NCI-H2196 (cell line): Measurements from ENCODE around the gene MYBPHL.
"Not testable (repeated sequence)": the region's sequence is repeated elsewhere in the genome, so short reads cannot be mapped to it uniquely, and the experiment has no call there.

Experiments
- DNase-seq: peaks from one replicate; lab custom pipeline; 2025; ENCODE audit not compliant: unreplicated experiment; lab: John Stamatoyannopoulos, UW

MYBPHL gene

DNA sequence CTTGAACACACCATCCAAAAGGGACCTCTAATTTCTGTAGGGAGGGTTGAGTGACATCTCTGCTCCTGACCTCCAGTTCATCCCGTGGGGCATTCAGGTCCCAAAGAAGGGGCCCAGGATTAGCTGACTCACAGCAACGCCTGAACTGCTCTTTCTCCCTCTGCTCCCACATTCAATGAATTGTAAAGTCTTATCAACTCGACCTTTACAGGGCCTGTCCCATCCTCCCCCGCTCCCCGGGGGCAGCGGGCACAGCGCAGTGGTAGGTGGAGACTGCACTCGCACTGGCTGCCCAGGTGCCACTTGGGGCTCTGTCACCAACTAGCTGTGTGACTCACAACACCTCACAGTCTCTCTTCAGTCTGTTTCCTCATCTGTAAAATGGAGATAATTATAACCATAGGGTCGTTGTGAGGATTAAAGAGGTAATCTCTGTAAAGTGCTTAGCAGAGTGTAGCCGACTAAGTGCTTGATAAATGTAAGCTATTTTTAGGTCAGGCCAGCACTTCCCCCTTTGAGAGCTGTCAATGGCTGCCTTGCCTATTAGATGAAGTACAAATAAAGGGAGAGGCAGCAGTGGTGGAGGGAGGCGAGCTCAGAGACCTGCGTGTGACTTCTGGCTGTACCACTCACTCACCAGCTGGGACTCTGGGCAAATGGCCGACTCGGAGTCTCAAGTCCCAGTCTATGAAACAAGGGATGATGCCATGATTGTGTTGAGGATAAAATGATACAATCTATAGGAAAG lies 637 bp upstream of the MYBPHL start:
- DNase-seq = no peak

DNA sequence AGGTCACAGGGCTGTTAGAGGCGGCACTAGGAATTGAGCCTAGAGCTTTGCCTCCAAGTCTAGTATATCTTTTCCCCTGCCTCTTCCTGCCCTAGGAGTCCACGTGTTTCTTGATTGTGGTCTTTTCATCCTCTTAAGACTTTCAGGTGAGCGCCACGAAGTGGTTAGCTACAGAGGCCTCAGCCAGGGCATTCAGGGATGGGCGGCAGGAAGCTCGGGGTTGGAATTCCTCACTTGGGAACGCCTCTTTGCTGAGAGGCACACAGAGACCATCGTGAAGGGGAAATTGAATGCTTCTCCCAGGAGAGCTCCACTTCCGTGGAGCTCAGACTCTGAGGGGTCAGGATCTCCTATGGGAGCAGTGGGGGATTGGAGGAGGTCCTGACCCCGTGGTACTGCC lies 820 bp downstream of the MYBPHL start:
- DNase-seq = not testable (repeated sequence)

DNA sequence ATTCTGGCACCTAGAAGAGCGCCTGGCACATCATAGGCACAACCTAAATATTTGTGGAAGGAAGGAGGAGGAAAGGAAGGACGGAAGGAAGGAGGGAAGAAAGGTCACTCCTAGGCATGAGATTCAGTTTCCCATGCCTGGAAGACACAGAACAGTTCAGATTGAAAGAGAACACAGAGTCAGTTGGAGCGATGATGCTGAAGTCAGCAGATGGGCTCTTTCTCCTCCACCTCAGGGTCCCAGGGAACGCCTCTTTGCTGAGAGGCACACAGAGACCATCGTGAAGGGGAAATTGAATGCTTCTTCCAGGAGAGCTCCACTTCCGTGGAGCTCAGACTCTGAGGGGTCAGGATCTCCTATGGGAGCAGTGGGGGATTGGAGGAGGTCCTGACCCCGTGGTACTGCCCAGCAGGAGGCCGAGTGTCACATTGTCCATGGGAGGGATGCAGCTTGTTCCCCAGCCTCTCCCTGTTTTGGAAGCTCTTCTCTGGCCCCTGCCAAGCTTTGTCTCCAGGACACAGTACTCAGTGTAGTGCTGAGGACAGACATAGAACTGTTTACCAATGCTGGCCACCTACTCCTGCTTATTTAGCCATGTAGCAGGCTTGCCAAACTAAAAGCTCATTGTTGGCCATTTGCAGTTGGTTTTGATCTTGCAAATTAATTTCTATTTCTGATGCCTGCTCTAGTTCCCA lies 2.4 kb downstream of the MYBPHL start:
- DNase-seq = no peak

DNA sequence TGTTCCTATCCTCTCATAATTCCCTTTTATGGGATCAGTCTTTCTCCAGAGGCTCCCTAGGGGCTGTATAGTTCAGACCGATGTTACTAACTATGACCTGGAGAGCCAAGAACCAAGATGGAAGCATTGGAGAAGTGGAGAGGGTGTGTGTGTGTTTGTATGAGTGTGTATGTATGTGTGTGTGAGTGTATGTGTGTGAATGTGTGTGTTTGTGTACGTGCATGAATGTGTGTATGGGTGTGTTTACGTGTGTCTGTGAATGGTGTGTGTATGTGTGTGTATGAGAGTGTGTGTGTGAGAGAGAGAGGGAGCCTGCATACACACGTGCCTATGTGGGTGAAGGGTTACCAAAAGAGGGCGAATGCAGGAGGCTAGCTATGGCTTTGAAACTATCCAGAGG lies 4.9 kb downstream of the MYBPHL start:
- DNase-seq = no peak

DNA sequence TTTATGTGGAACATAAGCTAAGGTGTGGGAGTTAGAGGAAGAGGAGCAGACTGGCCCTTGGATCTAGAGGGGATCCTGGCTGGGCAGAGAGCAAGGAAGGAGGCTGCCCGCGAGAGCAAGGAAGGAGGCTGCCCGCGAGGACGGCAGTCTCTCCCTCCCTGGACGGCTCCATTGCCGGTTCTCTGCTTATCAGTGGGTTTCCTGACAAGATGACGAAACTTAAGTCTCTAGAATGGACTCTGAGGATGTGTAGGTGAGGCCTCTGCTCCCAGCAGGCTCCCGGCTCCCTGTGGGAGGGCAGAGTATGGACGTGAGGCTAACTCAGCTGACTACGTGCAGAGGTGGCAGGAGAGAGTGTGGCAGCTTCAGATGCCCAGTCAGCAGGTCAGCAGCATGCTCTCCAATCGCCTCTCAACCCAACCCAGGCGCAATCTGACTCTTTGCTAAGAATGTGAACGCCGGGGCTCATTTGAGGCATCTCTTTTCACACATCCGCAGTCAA lies 6.1 kb downstream of the MYBPHL start:
- DNase-seq = no peak

DNA sequence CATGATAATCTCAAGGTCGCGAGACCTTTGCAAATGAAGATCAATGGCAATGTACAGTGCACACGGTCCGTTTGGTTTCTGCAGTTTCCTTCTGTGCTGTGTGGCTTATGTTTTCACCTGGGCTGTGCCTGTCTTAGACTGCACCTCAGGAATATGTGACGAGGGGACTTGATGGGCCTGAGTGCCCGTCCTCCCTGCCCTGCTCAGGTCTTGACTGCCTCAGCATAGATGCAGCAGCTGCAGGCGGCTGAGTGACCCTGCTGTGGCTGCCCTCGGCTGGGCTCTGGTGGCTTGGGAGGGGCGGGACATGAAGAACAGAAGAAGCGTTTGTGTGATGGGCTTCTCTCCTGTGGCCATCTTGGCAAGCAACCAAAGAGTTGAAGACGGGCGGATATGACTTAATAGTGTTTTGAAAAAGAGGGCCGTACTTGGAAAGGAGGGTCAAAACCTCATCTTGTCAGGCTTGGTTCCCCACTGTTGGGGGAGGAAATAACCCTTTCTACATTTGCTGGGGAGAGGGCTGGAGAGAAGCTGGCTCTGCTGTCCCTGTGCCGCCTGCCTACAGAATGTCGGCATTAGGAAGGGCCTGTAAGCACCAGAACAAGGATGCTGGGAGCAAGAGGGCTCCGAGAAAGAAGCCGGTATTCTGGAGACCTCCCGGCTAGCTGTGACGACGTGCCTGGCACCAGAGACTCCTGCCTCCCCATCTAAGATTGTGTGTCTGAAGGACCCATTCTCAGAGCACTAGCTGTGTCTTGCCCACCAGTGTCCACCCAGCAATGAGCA lies 7.1 kb downstream of the MYBPHL start:
- no peak for DNase-seq

DNA sequence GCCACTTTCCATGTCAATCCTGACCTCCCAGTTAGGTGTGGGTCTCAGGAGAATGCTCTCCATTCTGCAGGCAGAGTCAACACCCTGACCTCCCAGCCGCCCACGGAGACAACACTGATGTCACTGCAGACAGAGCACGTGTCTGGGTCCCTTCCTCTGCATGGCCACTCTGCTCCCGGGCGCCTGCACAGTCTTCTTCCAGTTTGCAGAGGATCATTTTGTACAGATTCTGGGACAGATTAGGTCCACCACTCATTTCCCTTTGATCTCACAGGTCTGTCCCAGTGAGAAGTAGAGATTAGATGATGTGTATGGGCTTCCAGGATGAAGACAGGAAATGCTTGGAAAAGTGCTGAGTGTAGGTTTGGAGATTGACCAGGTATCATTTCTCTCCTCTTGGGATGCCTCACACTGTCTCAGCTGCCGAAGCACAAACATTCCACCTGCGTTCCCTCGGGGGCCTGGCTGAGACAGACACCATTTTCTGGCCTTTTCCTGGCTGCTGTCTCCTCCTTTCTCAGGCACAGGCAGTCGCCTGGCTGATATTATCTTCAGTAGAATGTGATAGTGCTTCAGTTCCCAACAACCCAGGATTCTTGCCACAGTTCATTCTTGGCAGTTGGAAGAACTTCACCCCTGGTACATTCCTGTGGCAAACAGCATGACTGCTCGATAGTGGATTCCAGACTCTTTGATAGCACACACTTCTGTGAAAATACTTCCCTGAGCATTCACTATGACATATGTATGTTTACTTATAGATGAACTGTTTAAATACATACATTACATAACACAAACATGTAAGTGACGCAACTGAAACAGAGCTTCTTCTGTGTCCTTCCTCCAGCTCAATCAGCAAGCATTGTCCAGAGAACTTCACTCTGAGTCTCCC lies 7.9 kb downstream of the MYBPHL start:
- no peak for DNase-seq

DNA sequence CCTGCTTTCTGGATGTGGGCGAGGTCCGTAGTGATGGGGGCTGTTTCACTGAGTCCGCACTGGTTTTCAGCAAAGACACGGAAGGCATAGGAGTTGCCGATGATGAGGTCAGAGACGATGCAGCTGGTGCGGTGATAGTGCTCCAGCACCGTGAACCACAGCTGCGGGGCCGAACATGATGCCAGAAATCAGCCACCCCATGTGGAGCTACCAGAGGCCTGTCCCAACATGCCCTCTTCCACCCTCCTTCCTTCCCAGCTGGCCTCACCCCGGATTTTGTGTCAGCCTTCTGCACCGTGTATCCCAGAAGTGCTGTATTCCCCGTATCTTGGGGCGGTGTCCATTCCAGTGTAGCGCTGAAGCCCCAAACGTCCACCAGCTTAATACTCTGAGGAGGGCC lies 10.0 kb downstream of the MYBPHL start:
- no peak for DNase-seq

DNA sequence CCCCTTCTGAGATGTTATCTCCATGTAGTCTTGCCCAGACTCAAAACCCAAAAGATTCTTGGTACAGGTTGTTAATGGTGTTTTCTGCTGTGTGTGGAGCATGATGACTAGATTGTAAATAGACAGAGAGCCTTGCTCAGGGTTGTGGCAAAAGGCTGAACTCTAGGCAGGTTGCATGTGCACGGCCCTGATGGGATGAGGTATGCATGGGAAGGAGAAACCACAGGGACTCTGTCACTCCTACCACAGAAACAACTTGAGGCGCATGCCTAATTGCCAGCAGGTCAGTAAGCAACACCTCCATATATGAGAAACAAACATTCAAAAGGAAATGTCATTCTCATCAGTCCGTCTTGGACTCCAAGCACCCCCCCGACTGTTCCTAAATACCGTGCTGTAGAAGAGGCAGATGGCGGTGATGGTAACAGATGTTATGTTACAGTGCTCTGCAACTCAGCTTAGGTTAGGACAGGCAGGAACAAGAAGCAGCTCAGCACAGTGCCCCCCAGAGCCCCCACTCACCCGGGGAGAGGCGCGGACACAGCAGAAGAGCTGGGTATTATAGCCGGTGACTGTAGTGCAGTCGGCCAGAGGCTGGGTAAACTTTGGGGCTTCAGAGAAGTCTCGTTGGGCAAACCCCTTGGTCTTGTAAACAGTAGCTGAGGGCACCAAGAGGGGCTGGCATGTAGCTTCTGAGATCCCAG lies 10.9 kb downstream of the MYBPHL start:
- no peak for DNase-seq

DNA sequence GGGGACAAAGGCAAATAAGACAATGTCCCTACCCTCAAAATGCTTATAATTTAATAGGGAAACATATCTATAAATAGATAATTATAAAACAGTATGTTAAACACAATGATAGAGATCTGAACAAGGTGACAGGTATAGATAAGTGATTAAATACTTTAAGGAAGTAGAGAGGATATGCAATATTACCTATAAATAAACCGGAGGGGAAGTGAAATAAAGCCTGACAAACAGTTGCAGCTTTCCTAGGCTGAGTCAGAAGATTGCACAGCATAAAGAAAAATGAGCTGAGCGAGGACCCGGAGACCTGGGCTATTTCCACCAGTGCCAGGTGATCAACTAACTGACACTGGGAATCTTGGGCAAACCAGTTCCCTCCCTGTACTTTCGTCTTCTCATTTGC lies 12.3 kb downstream of the MYBPHL start:
- no peak for DNase-seq

DNA sequence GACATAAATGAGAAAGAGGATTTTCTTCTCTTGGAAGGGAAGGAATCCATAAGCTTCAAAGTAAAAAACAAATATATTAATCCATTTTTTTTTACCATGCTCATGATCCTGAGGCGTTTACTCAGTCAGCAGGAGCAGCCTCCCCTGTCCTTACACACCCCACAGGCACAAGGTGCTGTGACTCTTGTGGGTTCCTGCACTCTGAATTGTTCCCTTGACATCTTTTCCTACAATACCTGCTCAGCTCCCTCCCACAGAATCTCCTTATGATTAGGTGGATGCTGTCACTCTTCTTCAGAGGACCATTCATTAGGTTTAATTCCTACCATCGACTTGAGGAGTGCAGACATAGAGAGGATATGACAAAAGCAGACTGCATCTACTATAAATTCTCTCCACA lies 13.8 kb downstream of the MYBPHL start:
- DNase-seq = no peak

DNA sequence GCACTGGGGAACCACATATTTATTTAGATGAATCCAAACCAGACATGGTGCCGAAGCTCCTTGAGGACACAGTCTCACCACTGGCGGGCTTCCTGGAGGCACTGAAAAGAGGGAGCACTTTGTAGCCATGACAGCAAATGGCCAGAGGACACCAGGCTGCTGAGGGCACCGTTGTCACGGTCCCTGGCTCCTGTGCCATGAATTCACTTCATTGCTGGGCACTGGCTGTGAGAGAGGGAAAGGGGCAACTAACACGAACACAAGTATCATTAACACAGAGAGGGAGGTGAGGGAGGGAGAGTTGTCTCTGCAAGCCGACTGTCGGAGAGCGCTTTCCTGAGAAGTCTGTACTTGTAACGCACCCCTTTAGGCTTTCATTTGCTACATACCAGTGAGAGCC lies 14.4 kb downstream of the MYBPHL start:
- DNase-seq = no peak

DNA sequence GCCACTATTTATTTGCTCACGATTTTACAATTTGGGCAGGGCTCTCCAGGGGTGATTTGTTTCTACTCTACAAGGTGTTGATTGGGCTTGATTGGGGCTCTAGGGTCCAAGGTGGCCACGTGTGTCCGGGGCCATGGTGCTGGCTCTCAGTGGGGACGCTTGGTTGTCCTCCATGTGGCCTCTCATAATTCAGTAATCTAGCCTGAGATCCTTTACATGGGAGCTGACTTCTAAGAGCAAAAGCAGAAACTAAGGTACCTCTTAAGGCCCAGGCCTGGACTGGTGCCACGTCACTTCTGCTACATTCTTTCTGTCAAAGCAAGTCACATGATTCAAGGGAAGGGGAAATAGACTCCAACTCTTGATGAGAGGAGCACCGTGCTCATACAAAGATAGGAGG lies 15.8 kb downstream of the MYBPHL start:
- no peak for DNase-seq

DNA sequence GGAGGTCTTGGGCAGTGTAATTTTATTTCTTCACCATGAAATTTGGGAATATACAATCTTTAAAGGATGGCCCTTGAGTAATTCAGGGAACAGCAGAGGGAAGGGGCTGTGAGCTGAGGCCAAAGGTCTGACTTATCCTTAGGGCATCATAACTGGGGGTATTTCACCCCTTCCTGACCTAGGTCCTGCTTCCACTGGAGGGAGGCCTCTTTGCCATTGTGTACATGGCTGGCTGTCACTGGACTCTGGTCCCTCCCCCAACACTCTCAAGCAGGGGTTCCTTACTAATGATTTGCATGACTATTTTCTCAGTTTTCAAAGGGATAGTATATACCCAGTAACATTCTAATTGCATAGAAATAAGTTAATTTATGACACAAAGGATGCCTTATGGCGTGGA lies 16.7 kb downstream of the MYBPHL start:
- no peak for DNase-seq

DNA sequence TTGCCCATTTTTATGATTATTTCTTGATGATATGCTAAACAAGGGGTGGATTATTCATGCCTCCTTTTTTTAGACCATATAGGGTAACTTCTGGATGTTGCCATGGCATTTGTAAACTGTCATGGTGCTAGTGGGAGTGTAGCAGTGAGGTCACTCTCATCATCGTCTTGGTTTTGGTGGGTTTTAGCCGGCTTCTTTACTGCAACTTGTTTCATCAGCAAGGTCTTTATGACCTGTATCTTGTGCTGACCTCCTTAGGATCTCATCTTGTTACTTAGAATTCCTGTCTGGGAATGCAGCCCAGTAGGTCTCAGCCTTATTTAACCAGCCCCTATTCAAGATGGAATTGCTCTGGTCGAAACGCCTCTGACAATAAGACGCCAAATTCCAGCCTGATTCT lies 20.0 kb downstream of the MYBPHL start:
- DNase-seq = not testable (repeated sequence)

DNA sequence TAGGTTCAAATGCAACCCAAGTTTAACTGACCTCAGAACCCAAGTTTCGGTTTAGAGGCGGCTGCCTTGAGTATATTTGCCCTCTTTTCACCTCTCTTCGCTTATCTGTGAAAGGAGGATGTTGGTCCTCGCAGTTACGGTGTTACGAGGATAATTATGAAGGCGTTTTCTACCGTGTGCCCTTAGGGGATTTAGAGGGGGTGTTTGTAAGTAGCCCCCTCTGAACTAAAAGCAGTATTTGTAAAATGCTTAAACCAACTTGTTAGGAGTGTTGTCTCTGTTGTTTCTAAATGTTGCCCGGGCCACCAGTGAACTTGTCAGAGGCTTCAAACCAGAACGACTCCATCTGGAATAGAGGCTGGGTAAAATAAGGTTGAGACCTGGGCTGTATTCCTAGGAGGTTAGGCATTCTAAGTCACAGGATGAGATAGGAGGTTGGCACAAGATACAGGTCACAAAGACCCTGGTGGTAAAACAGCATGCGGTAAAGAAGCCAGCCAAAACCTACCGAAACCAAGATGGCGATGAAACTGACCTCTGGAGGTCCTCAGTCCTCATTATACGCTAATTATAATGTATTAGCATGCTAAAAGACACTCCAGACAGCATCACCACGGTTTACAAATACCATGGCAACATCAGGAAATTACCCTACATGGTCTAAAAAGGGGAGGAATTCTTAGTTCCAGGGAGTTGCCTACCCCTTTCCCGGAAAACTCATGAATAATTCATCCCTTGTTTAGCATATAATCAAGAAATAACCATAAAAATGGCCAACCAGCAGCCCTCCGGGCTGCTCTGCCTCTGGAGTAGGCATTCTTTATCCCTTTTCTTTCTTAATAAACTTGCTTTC lies 22.8 kb downstream of the MYBPHL start:
- DNase-seq = no peak

DNA sequence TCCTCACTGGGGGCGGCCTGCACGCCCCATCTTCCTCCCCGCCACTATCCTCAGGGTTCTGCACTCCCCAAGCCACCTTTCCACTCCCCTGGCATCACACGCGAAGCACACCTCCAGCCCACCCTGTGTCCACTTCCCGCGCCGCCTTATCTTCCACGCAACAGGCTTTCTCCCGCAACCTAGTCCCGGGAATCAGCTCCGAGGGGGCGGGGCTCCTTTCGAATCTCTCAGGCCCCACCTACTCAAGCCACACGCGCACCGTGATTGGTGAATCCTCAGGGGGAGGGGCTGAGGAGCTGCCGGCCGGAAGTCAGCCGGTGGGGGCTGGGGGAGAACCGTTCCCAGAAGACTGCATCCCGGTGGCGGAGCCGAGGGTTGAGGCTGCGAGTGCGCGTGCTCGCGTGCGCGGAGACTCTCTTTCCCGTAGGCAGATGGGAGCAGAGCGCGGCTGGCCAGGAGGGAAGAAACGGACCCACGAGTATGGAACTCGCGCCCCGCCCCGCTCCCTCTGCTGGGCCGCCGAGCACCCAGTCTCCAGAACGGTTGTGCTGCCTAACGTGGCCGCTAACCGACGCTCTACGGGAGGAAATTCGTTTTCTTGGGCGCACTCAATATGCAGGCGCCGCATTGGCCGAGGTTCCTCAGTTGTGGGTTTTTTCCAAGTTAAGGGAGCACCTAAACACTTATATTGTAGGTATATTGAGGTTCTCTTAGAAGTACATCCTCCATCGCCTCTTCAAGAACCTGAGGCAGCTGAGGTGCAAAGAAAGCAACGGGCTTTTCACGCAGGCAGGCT lies 23.7 kb downstream of the MYBPHL start, which contains the start of gene PSRC1:
TSS of gene PSRC1 (minus strand) at position 194 of the 796 bp plus-strand sequence.
- peak; percentile 97 for DNase-seq

DNA sequence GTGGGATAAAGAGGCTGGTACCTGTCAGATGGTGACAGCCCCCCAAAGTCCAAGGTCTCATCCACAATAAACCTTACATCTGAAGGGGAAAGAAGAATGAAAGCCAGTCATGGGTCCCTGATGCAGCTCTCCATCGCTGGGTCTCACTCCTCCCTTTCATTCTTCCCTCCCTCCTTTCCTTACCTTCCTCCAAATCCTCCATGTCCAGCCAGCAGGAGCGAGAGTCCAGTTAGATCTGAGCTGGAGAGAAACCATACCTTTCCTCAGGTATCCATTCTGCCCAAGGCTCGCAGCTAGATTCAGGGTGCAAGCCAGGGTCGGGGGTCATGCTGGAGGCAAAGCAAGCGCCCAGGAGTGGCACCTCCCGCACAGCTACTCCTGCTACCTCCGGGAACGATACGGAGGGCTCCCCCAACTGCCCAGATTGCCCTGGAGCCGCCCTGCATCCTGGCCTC lies 24.3 kb downstream of the MYBPHL start:
- no peak for DNase-seq
